MM.1S (cell line): ENCODE results near the gene ERBIN.

Experiments
- DNase-seq: peaks from one replicate; pipeline ENCODE4 v3.0.0-alpha.2; 2015
- H2AFZ ChIP-seq: fragments of 300-600 bp; sonication (generic); 2 replicates; pipeline ENCODE4 v1.6.0; 2016; ENCODE audit warnings: antibody characterized with exemption, low read length
- H3F3A ChIP-seq: fragments of 300-600 bp; sonication (generic); 2 replicates; pipeline ENCODE4 v1.6.1; 2016; ENCODE audit warnings: mild to moderate bottlenecking, antibody characterized with exemption, low read length, moderate library complexity, mixed read lengths; ENCODE audit not compliant: insufficient read depth
- H3K27ac ChIP-seq: fragments of 300-600 bp; sonication (generic); 2 replicates; pipeline ENCODE4 v1.5.1; 2016; ENCODE audit warnings: mild to moderate bottlenecking, low read length
- H3K27me3 ChIP-seq: fragments of 300-600 bp; sonication (generic); replicated peaks from 2 replicates; pipeline ENCODE4 v1.6.0; 2016; ENCODE audit warnings: low read length; ENCODE audit not compliant: insufficient read depth
- H3K36me3 ChIP-seq: fragments of 300-600 bp; sonication (generic); replicated peaks from 2 replicates; pipeline ENCODE4 v1.6.1; 2016; ENCODE audit warnings: mild to moderate bottlenecking, low read length, mixed read lengths; ENCODE audit not compliant: insufficient read depth
- H3K4me1 ChIP-seq: fragments of 300-600 bp; sonication (generic); 2 replicates; pipeline ENCODE4 v1.6.1; 2016; ENCODE audit warnings: low read length, mixed read lengths
- H3K4me2 ChIP-seq: fragments of 300-600 bp; sonication (generic); 2 replicates; pipeline ENCODE4 v1.6.0; 2016; ENCODE audit warnings: low read depth, low read length
- H3K4me3 ChIP-seq: fragments of 300-600 bp; sonication (generic); 2 replicates; pipeline ENCODE4 v1.5.1; 2016; ENCODE audit warnings: low read length, mixed read lengths
- H3K79me2 ChIP-seq: fragments of 300-600 bp; sonication (generic); 2 replicates; pipeline ENCODE4 v1.6.1; 2016; ENCODE audit warnings: mixed run types, low read length, mixed read lengths
- H3K9ac ChIP-seq: fragments of 300-600 bp; sonication (generic); 2 replicates; pipeline ENCODE4 v1.6.1; 2016; ENCODE audit warnings: low read length, mixed read lengths
- H3K9me2 ChIP-seq: fragments of 300-600 bp; sonication (generic); replicated peaks from 2 replicates; pipeline ENCODE4 v1.6.1; 2016; ENCODE audit warnings: mild to moderate bottlenecking, low read length, mixed read lengths; ENCODE audit not compliant: insufficient read depth
- H3K9me3 ChIP-seq: fragments of 300-600 bp; sonication (generic); replicated peaks from 2 replicates; pipeline ENCODE4 v1.6.1; 2016; ENCODE audit warnings: mild to moderate bottlenecking, low read length, mixed read lengths; ENCODE audit not compliant: insufficient read depth
- H4K20me1 ChIP-seq: fragments of 300-600 bp; sonication (generic); 2 replicates; pipeline ENCODE4 v1.6.1; 2016; ENCODE audit warnings: mild to moderate bottlenecking, low read length, moderate library complexity, mixed read lengths; ENCODE audit not compliant: insufficient read depth
- EZH2 ChIP-seq: fragments of 300-600 bp; sonication (generic); optimal IDR thresholded peaks from 2 replicates; pipeline ENCODE3; 2017; ENCODE audit warnings: low read depth, mild to moderate bottlenecking, antibody characterized with exemption, low read length, mixed read lengths
- EZH2phosphoT487 ChIP-seq: fragments of 300-600 bp; sonication (generic); IDR thresholded peaks from 2 replicates; pipeline ENCODE4 v1.6.1; 2018; ENCODE audit warnings: antibody characterized with exemption, low read length
- TF ChIP-seq, protein P1 (sequence below): fragments of 300-600 bp; sonication (generic); IDR thresholded peaks from 2 replicates; pipeline ENCODE4 v1.5.1; 2016; ENCODE audit warnings: antibody characterized with exemption, low read length, mixed read lengths

The ERBIN gene

DNA sequence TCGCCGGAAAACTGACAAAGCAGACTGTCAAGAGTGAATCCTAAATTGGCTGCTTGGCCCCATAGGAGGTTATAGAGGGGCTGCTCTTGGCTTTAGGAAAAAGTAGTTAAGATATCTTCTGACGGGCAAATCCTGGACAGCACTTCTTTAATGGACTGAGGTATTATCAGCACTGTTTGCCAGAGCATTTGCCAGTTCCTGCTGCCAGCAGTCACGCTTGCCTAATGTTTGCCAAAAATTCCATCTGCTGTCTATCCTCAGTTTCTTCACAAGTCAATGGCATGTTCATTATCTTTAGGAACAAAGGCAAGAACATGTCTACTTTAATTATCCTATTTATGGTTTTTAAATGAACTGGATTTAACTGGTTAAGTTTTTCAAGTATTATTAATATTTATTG is 191.9 kb downstream of the ERBIN start:
- H3K27ac ChIP-seq, result no peak overlapping the region
- no peaks in the 10 kb centered on the region for H3K9me2 ChIP-seq
- no peaks in the 10 kb centered on the region for H3K27me3 ChIP-seq
- no peak overlapping the region for H3K9ac ChIP-seq
- no peaks in the 10 kb centered on the region for H3K36me3 ChIP-seq
- no peaks in the 10 kb centered on the region for H3K9me3 ChIP-seq
- H4K20me1 ChIP-seq, result no peaks in the 10 kb centered on the region
- TF ChIP-seq, protein P1, sequence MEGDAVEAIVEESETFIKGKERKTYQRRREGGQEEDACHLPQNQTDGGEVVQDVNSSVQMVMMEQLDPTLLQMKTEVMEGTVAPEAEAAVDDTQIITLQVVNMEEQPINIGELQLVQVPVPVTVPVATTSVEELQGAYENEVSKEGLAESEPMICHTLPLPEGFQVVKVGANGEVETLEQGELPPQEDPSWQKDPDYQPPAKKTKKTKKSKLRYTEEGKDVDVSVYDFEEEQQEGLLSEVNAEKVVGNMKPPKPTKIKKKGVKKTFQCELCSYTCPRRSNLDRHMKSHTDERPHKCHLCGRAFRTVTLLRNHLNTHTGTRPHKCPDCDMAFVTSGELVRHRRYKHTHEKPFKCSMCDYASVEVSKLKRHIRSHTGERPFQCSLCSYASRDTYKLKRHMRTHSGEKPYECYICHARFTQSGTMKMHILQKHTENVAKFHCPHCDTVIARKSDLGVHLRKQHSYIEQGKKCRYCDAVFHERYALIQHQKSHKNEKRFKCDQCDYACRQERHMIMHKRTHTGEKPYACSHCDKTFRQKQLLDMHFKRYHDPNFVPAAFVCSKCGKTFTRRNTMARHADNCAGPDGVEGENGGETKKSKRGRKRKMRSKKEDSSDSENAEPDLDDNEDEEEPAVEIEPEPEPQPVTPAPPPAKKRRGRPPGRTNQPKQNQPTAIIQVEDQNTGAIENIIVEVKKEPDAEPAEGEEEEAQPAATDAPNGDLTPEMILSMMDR, result no peak
- TF ChIP-seq EZH2, result no peak
- TF ChIP-seq EZH2phosphoT487, result no peak
- no peaks in the 10 kb centered on the region for H3K79me2 ChIP-seq
- H3K4me2 ChIP-seq, result no peak overlapping the region
- no peaks in the 10 kb centered on the region for H3K4me1 ChIP-seq
- no peak overlapping the region for H2AFZ ChIP-seq
- DNase-seq, result no peak
- H3F3A ChIP-seq, result no peaks in the 10 kb centered on the region
- H3K4me3 ChIP-seq, result no peak overlapping the region

GRCh38 chr5:66122379-66123034 is 196.1 kb downstream of the ERBIN start:
- H3K9me3 ChIP-seq, result no peaks in the 10 kb centered on the region
- no peaks in the 10 kb centered on the region for H3K36me3 ChIP-seq
- H3K4me3 ChIP-seq, result no peak overlapping the region
- no peaks in the 10 kb centered on the region for H3F3A ChIP-seq
- no peaks in the 10 kb centered on the region for H3K79me2 ChIP-seq
- H3K9ac ChIP-seq, result no peak overlapping the region
- H4K20me1 ChIP-seq, result no peaks in the 10 kb centered on the region
- H3K4me2 ChIP-seq, result no peak overlapping the region
- H2AFZ ChIP-seq, result no peak overlapping the region
- no peaks in the 10 kb centered on the region for H3K27me3 ChIP-seq
- no peaks in the 10 kb centered on the region for H3K9me2 ChIP-seq
- H3K27ac ChIP-seq, result no peak overlapping the region
- DNase-seq, result no peak
- TF ChIP-seq, protein P1, result no peak
- TF ChIP-seq EZH2phosphoT487 (no peak), EZH2 (no peak)
- no peaks in the 10 kb centered on the region for H3K4me1 ChIP-seq

- no peak overlapping the region for H3K4me2 ChIP-seq
- no peaks in the 10 kb centered on the region for H3K27me3 ChIP-seq
- no peak overlapping the region for H3K27ac ChIP-seq
- no peaks in the 10 kb centered on the region for H3K36me3 ChIP-seq
- H3K4me3 ChIP-seq, result no peak overlapping the region
- H3F3A ChIP-seq, result no peaks in the 10 kb centered on the region
- no peak for DNase-seq
- no peaks in the 10 kb centered on the region for H3K9me2 ChIP-seq
- no peaks in the 10 kb centered on the region for H3K79me2 ChIP-seq
- H2AFZ ChIP-seq, result no peak overlapping the region
- TF ChIP-seq EZH2, result no peak
- no peak for TF ChIP-seq EZH2phosphoT487
- TF ChIP-seq, protein P1, result no peak
- no peaks in the 10 kb centered on the region for H3K9me3 ChIP-seq
- no peaks in the 10 kb centered on the region for H4K20me1 ChIP-seq
- no peaks in the 10 kb centered on the region for H3K4me1 ChIP-seq
- no peak overlapping the region for H3K9ac ChIP-seq
Measured at GRCh38 chr5:66129144-66129543, 202.8 kb downstream of the ERBIN start.
